IPS-18c (cell line): ENCODE data around the gene UTP3.
"Not testable (repeated sequence)": the region's sequence is repeated elsewhere in the genome, so short reads cannot be mapped to it uniquely, and the experiment has no call there.

Source experiments
- H3K4me3 ChIP-seq: 2 replicates; pipeline ENCODE4 v1.7.0; 2013; ENCODE audit warnings: low read depth, mild to moderate bottlenecking, low read length, moderate library complexity; ENCODE audit not compliant: insufficient read depth
- H3K9me3 ChIP-seq: one replicate; pipeline ENCODE4 v1.6.1; 2013; ENCODE audit warnings: mild to moderate bottlenecking, low read length, moderate library complexity; ENCODE audit not compliant: control insufficient read depth, insufficient read depth

Gene UTP3

GRCh38 chr4:70706516-70706915 lies 18.2 kb downstream of the UTP3 start:
- peak overlapping the region; percentile 80; the same call in 1 of the 2 replicates for H3K4me3 ChIP-seq
- no peaks in the 10 kb centered on the region for H3K9me3 ChIP-seq

- Histone ChIP-seq H3K4me3 (no peak overlapping the region), H3K9me3 (no peaks in the 10 kb centered on the region)
Observed at GRCh38 chr4:70709611-70710205, 21.4 kb downstream of the UTP3 start.

GRCh38 chr4:70711599-70711998 lies 23.3 kb downstream of the UTP3 start:
- Histone ChIP-seq H3K4me3 (no peak overlapping the region), H3K9me3 (no peaks in the 10 kb centered on the region)

GRCh38 chr4:70712150-70712549 lies 23.8 kb downstream of the UTP3 start:
- Histone ChIP-seq H3K9me3 (no peaks in the 10 kb centered on the region), H3K4me3 (no peak overlapping the region)

GRCh38 chr4:70712604-70713452 lies 24.5 kb downstream of the UTP3 start:
- Histone ChIP-seq H3K9me3 (no peaks in the 10 kb centered on the region), H3K4me3 (no peak overlapping the region)

GRCh38 chr4:70713453-70714078 lies 25.2 kb downstream of the UTP3 start:
- Histone ChIP-seq H3K4me3 (no peak overlapping the region), H3K9me3 (no peaks in the 10 kb centered on the region)

GRCh38 chr4:70714079-70714887 lies 26.0 kb downstream of the UTP3 start:
- H3K9me3 ChIP-seq: no peaks in the 10 kb centered on the region
- H3K4me3 ChIP-seq: no peak overlapping the region

GRCh38 chr4:70715097-70715496 lies 26.8 kb downstream of the UTP3 start:
- no peak overlapping the region for H3K4me3 ChIP-seq
- H3K9me3 ChIP-seq: no peaks in the 10 kb centered on the region

- no peak overlapping the region for H3K4me3 ChIP-seq
- no peaks in the 10 kb centered on the region for H3K9me3 ChIP-seq
Observed at GRCh38 chr4:70718811-70719604, 30.7 kb downstream of the UTP3 start.

- H3K4me3 ChIP-seq: no peak within 1 kb of the TSS
- H3K9me3 ChIP-seq: no peaks in the 10 kb centered on the region
Observed at GRCh38 chr4:70721747-70722146, 33.4 kb downstream of the UTP3 start, which contains the start of gene RUFY3. RUFY3 (plus strand) TSS chr4:70721964; CDS start chr4:70722574, 610 bp downstream.

GRCh38 chr4:70722199-70722791 lies 34.0 kb downstream of the UTP3 start:
- H3K4me3 ChIP-seq: no peak overlapping the region
- no peaks in the 10 kb centered on the region for H3K9me3 ChIP-seq

GRCh38 chr4:70724463-70724862 lies 36.1 kb downstream of the UTP3 start:
- no peak overlapping the region for H3K4me3 ChIP-seq
- H3K9me3 ChIP-seq: no peaks in the 10 kb centered on the region

GRCh38 chr4:70725633-70726032 lies 37.3 kb downstream of the UTP3 start:
- no peaks in the 10 kb centered on the region for H3K9me3 ChIP-seq
- no peak overlapping the region for H3K4me3 ChIP-seq

- not testable (repeated sequence) for H3K4me3 ChIP-seq, H3K9me3 ChIP-seq
Observed at GRCh38 chr4:70726515-70726914, 38.2 kb downstream of the UTP3 start.

GRCh38 chr4:70728091-70728490 lies 39.8 kb downstream of the UTP3 start:
- H3K4me3 ChIP-seq: no peak overlapping the region
- H3K9me3 ChIP-seq: no peaks in the 10 kb centered on the region

- H3K4me3 ChIP-seq, H3K9me3 ChIP-seq: not testable (repeated sequence)
Observed at GRCh38 chr4:70732878-70733277, 44.5 kb downstream of the UTP3 start.
